Keratinocyte (primary cell): ENCODE results near the gene IQSEC3. TPM values are rescaled to one million over a fixed set of nuclear protein-coding genes. Genes with fewer than 3 reads are reported as not detected.

Source experiments
- DNase-seq: peaks from one replicate; pipeline ENCODE4 v3.0.0-alpha.2; 2011; ENCODE audit warnings: low read depth, missing footprints, low spot score
- FAIRE-seq: peaks from 2 replicates; lab custom pipeline; 2011; peaks lifted over from hg19 to GRCh38; lab: Jason Lieb, UNC
- H2AFZ ChIP-seq: 2 replicates; pipeline ENCODE4 v1.6.0; 2012; ENCODE audit warnings: low read length, control low read depth, inconsistent platforms; ENCODE audit not compliant: control insufficient read depth
- H3K27ac ChIP-seq: 2 replicates; pipeline ENCODE4 v1.5.1; 2011; ENCODE audit warnings: low read length; ENCODE audit not compliant: control insufficient read depth, insufficient read depth
- H3K27me3 ChIP-seq: 3 replicates; pipeline ENCODE4 v1.6.0; 2011; ENCODE audit warnings: low read length; ENCODE audit not compliant: control insufficient read depth, insufficient read depth; ENCODE audit errors: extremely low read depth
- H3K36me3 ChIP-seq, 2 experiments: 2 replicates in 1 of 2; 3 replicates in 1 of 2; pipeline ENCODE4 v1.5.1; 2011; ENCODE audit warnings: low read length in 2 of 2, mild to moderate bottlenecking in 1 of 2; ENCODE audit not compliant: control insufficient read depth in 2 of 2, insufficient read depth in 2 of 2; ENCODE audit errors: extremely low read depth in 1 of 2
- H3K4me1 ChIP-seq: 3 replicates; pipeline ENCODE4 v1.5.1; 2011; ENCODE audit warnings: low read length; ENCODE audit not compliant: control insufficient read depth, insufficient read depth; ENCODE audit errors: extremely low read depth
- H3K4me2 ChIP-seq: 3 replicates; pipeline ENCODE4 v1.6.0; 2011; ENCODE audit warnings: low read depth, low read length; ENCODE audit not compliant: control insufficient read depth, insufficient read depth; ENCODE audit errors: extremely low read depth
- H3K4me3 ChIP-seq, 3 experiments: fragments of 200-600 bp in 1 of 3; sonication (generic) in 1 of 3; 2 replicates in 2 of 3; 3 replicates in 1 of 3; pipeline ENCODE4 v1.5.1; 2011 to 2016; ENCODE audit warnings: low read length in 3 of 3, mild to moderate bottlenecking in 3 of 3, control low read depth in 2 of 3, inconsistent platforms in 1 of 3, low read depth in 1 of 3, mixed read lengths in 1 of 3, mixed run types in 1 of 3, moderate library complexity in 1 of 3; ENCODE audit not compliant: control insufficient read depth in 2 of 3, insufficient read depth in 2 of 3; ENCODE audit errors: extremely low read depth in 1 of 3
- H3K79me2 ChIP-seq: 2 replicates; pipeline ENCODE4 v1.6.0; 2012; ENCODE audit warnings: low read length; ENCODE audit not compliant: control insufficient read depth, insufficient read depth
- H3K9ac ChIP-seq: 3 replicates; pipeline ENCODE4 v1.6.0; 2011; ENCODE audit warnings: low read length; ENCODE audit not compliant: control insufficient read depth, insufficient read depth; ENCODE audit errors: extremely low read depth
- H3K9me1 ChIP-seq: 3 replicates; pipeline ENCODE4 v1.6.0; 2011; ENCODE audit warnings: low read length; ENCODE audit not compliant: control insufficient read depth, insufficient read depth; ENCODE audit errors: extremely low read depth
- H3K9me3 ChIP-seq: 2 replicates; pipeline ENCODE4 v1.5.1; 2012; ENCODE audit warnings: low read depth, low read length; ENCODE audit not compliant: control insufficient read depth
- H4K20me1 ChIP-seq: 3 replicates; pipeline ENCODE4 v1.6.0; 2011; ENCODE audit warnings: low read length; ENCODE audit not compliant: control insufficient read depth, insufficient read depth; ENCODE audit errors: extremely low read depth
- EZH2 ChIP-seq: IDR thresholded peaks from one replicate; pipeline ENCODE4 v1.6.1; 2012; ENCODE audit warnings: inconsistent platforms, mild to moderate bottlenecking, low read length, moderate library complexity
- dilution Hi-C: fragments of 300-500 bp; cut with MboI; formaldehyde crosslinking; loops from one replicate; pipeline ENCODE4 v1.7.0; 2020; ENCODE audit warnings: low sequenced_read_pairs; ENCODE audit not compliant: extremely low pct_ligation_motif_present
- polyA plus RNA-seq, 5 experiments: library from polyadenylated mRNA; depleted of rRNA in 3 of 5; stranded (reverse) in 3 of 5; stranded (forward) in 1 of 5; unstranded in 1 of 5; fragments of >200 nt; gene quantifications; 1 replicate in 1 of 5; 2 replicates in 3 of 5; 3 replicates in 1 of 5; pipeline versions ENCODE4 v1.2.1 to v1.2.3, GENCODE V29; 2011 to 2012; ENCODE audit warnings: missing spikeins in 2 of 5, low read depth in 1 of 5, low replicate concordance in 1 of 5
- TF ChIP-seq, protein P1 (sequence below), 3 experiments: IDR thresholded peaks in 1 of 3; conservative IDR thresholded peaks in 1 of 3; optimal IDR thresholded peaks in 1 of 3; 2 replicates in 2 of 3; 3 replicates in 1 of 3; pipeline versions ENCODE3 to v1.5.1; 2011; ENCODE audit warnings: low read length in 3 of 3, mild to moderate bottlenecking in 3 of 3, moderate library complexity in 2 of 3, control low read depth in 1 of 3, inconsistent platforms in 1 of 3; ENCODE audit not compliant: insufficient read depth in 2 of 3; ENCODE audit errors: extremely low read depth in 1 of 3

The IQSEC3 gene
- polyA plus RNA-seq, 1 donor (not counting 4 experiments of a cell fraction or from before 2014, with no cell fraction given), result not detected

DNA sequence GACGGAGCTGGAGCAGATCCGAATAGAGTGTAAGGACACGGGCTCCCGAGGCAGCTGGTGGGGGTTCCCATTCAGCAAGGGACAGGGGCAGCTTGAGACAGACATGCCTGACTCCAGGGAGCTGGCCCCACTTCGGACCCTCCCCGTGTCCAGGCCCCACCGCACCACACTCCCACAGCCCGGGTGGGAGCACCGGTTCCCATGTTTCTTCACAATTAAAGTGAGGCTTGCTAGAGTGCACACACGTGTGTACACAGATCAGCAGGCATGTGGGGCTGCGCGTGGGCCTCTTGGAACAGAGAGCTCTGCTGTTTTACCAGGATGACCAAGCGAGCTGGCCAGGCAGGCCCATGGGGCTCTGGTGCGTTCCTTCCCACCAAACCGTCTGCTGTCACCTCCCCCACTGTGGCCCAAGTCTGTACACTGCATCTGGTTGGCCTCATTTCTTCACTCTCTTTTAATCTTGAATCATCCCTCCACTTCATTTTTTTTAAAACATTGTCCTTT, 99.3 kb downstream of the IQSEC3 start:
- DNase-seq, result no peak
- dilution Hi-C loops, result no loop called here

DNA sequence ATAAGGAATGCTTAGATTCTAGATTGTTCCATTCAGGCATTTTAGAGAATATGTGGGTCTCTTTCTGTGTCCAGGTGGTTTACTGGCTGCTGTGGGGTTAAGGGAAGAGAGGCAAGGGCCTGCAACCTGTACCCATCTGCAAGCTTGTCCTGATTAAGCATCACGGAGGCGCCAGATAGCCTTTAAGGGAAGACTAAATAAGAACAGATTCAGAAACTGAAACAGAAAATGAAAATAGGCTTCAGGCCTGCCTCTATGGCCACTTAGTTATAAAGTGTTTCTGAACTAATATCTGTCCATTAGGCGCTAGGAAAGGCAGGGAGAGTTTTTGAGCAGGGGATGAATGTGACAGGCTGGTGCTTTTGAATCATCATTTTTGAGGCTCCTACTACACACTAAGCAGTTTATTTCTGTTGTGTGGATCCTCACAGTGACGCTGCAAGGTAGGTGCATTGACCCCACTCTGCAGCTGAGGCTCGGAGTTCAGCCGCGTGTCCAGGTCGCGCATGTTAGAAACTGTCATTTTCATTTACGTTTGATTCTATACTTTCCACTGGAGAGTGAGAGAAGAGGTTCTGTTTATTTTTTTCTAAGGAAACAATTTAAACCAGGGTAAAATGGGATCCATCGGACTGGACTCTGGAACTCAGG, 100.0 kb downstream of the IQSEC3 start:
- TF ChIP-seq, protein P1, sequence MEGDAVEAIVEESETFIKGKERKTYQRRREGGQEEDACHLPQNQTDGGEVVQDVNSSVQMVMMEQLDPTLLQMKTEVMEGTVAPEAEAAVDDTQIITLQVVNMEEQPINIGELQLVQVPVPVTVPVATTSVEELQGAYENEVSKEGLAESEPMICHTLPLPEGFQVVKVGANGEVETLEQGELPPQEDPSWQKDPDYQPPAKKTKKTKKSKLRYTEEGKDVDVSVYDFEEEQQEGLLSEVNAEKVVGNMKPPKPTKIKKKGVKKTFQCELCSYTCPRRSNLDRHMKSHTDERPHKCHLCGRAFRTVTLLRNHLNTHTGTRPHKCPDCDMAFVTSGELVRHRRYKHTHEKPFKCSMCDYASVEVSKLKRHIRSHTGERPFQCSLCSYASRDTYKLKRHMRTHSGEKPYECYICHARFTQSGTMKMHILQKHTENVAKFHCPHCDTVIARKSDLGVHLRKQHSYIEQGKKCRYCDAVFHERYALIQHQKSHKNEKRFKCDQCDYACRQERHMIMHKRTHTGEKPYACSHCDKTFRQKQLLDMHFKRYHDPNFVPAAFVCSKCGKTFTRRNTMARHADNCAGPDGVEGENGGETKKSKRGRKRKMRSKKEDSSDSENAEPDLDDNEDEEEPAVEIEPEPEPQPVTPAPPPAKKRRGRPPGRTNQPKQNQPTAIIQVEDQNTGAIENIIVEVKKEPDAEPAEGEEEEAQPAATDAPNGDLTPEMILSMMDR (optimal IDR thresholded peaks at IDR 0.05 in 1 of 3, IDR thresholded peaks at IDR 0.05 in 1 of 3, conservative IDR thresholded peaks at IDR 0.05 in 1 of 3; ENCODE audit: extremely low read depth in 1 of 3, insufficient read depth in 2 of 3, low read length in 3 of 3), result no peak
- no peak for TF ChIP-seq EZH2

More for the DNA sequence above, 99.3 kb downstream of the IQSEC3 start:
- H3K4me2 ChIP-seq, result no peak overlapping the region
- H2AFZ ChIP-seq, result no peak overlapping the region
- no peaks in the 10 kb centered on the region for H3K36me3 ChIP-seq
- H3K4me1 ChIP-seq, result no peaks in the 10 kb centered on the region
- H3K27ac ChIP-seq, result no peak overlapping the region
- H4K20me1 ChIP-seq, result no peaks in the 10 kb centered on the region
- FAIRE-seq, result no peak
- no peak overlapping the region for H3K9ac ChIP-seq
- no peaks in the 10 kb centered on the region for H3K9me1 ChIP-seq
- no peak overlapping the region for H3K4me3 ChIP-seq
- TF ChIP-seq, protein P1 (optimal IDR thresholded peaks at IDR 0.05 in 1 of 3, IDR thresholded peaks at IDR 0.05 in 1 of 3, conservative IDR thresholded peaks at IDR 0.05 in 1 of 3; ENCODE audit: extremely low read depth in 1 of 3, insufficient read depth in 2 of 3, low read length in 3 of 3), result no peak
- no peak for TF ChIP-seq EZH2
- no peaks in the 10 kb centered on the region for H3K79me2 ChIP-seq
- no peaks in the 10 kb centered on the region for H3K9me3 ChIP-seq
- H3K27me3 ChIP-seq, result peaks cover 24% of the 10 kb centered on the region

More for the DNA sequence above, 100.0 kb downstream of the IQSEC3 start:
- no peak for FAIRE-seq
- dilution Hi-C loops, result no loop called here
- H3K36me3 ChIP-seq, result no peaks in the 10 kb centered on the region
- no peaks in the 10 kb centered on the region for H3K9me1 ChIP-seq
- no peak overlapping the region for H3K9ac ChIP-seq
- no peaks in the 10 kb centered on the region for H3K79me2 ChIP-seq
- DNase-seq, result no peak
- H3K4me3 ChIP-seq, result no peak overlapping the region
- no peak overlapping the region for H3K4me2 ChIP-seq
- H3K27me3 ChIP-seq, result peaks cover 24% of the 10 kb centered on the region
- H3K4me1 ChIP-seq, result no peaks in the 10 kb centered on the region
- H2AFZ ChIP-seq, result no peak overlapping the region
- no peaks in the 10 kb centered on the region for H3K9me3 ChIP-seq
- H4K20me1 ChIP-seq, result no peaks in the 10 kb centered on the region
- H3K27ac ChIP-seq, result no peak overlapping the region
